LNCAP (cell line): Measurements from ENCODE around the gene UTS2.

ENCODE experiments used
- TF ChIP-seq, protein P1 (sequence below): fragments of 450-650 bp; IDR thresholded peaks from 2 replicates; pipeline ENCODE4 v1.5.1; 2017; ENCODE audit warnings: mild to moderate bottlenecking

The UTS2 gene

DNA sequence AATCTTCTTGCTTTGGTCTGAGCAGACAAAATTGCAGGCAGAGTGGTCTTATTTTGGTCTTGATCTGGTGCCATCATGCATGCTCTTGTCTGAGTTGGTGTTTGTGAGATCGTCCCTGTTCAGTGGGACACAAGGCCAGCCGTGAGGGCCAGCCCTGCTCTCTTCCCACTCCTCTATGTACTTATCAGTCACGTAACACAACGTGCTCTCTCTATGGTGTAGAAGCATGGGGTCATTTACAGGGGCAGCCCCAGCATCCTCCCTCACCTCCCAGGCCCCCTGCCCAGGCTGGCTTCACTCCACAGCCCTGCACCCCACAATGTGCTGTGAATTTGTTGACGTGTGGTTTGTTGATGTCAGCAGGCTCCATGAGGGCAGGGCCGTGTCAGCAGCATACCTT is 18.3 kb upstream of the UTS2 start:
- TF ChIP-seq, protein P1, sequence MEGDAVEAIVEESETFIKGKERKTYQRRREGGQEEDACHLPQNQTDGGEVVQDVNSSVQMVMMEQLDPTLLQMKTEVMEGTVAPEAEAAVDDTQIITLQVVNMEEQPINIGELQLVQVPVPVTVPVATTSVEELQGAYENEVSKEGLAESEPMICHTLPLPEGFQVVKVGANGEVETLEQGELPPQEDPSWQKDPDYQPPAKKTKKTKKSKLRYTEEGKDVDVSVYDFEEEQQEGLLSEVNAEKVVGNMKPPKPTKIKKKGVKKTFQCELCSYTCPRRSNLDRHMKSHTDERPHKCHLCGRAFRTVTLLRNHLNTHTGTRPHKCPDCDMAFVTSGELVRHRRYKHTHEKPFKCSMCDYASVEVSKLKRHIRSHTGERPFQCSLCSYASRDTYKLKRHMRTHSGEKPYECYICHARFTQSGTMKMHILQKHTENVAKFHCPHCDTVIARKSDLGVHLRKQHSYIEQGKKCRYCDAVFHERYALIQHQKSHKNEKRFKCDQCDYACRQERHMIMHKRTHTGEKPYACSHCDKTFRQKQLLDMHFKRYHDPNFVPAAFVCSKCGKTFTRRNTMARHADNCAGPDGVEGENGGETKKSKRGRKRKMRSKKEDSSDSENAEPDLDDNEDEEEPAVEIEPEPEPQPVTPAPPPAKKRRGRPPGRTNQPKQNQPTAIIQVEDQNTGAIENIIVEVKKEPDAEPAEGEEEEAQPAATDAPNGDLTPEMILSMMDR = no peak

- TF ChIP-seq, protein P1 = no peak
Measured at GRCh38 chr1:7869136-7869920, 16.5 kb upstream of the UTS2 start.

GRCh38 chr1:7868070-7868780 is 15.4 kb upstream of the UTS2 start:
- TF ChIP-seq, protein P1 = no peak

- TF ChIP-seq, protein P1 = no peak
Measured at GRCh38 chr1:7865978-7866377, 13.1 kb upstream of the UTS2 start.

GRCh38 chr1:7863756-7864328 is 11.0 kb upstream of the UTS2 start:
- TF ChIP-seq, protein P1 = no peak

DNA sequence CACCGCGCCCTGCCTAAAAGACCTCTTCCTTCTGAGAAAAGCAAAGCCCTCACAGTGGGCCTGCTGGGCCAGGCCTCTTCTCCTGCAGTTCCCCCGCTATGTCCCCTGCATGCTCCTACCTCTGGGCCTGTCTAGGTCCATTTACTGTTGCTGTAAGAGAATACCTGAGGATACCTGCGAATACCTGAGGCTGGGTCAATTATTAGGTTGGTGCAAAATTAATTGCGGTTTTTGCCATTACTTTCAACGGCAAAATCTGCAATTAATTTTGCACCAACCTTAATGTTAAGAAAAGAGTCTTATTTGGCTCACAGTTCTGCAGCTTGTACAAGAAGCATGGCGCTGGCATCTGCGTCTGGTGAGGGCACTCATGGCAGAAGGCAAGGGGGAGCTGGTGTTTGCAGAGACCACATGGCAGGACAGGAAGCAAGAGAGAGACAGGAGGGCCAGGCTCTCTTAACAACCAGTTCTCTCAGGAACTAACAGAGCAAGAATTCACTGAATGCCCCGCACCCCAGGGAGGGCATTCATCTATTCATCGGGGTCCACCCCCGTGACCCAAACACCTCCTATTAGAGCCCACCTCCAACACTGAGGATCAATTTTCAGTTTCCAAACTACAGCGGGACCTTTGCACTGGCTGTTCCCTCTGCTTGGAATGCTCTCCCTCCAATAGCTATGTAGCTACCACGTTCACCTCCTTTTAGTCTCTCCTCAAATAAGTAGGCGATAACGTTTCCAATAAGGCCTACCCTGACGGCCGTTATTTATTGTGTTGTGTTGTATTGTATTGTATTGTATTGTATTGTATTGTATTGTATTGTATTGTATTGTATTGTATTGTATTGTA is 9.6 kb upstream of the UTS2 start:
- TF ChIP-seq, protein P1 = no peak

DNA sequence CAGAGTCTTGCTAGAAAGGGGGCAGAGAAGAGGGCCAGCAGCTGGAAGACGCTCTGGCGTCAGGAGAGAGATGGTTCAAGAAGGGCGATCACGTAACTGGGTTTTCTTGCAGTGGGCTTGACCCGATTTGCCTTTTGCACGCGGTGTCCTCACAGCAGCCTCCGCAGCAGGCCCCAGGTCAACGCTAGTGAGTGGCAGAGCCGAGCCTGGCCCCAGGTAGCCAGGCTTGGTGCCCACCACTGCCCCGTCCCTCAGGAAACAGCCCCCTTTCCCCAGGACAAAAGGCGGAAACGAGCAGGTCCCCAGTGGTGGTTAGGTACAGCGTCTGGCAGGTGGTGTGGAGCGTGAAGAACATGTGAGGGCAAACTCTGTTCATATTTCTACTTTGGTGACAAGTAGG is 8.6 kb upstream of the UTS2 start:
- TF ChIP-seq, protein P1 = no peak
